ENCODE measurements around the gene HMCN1.

Gene HMCN1

GRCh38 chr1:186240436-186240835, 506.2 kb downstream of the HMCN1 start:
- DNase-seq (ENCODE audit: low read depth in 2 of 2), result no peak

Data from stimulated activated CD8-positive, alpha-beta memory T cell treated with anti-CD3 and anti-CD28 coated beads, Interleukin-2, amount 100 ng/mL, for 48 hours (primary cell).